NCI-H460 (cell line): ENCODE results near the gene NID2. TPM values are rescaled to one million over a fixed set of nuclear protein-coding genes. Genes with fewer than 3 reads are reported as not detected.
A peak's percentile ranks its signal among the peaks of the same experiment; 100 is the strongest.

Experiments
- DNase-seq: peaks from one replicate; pipeline ENCODE4 v3.0.0-alpha.2; 2016; ENCODE audit warnings: low read depth; ENCODE audit errors: extremely low read depth
- polyA plus RNA-seq: library from polyadenylated mRNA; depleted of rRNA; stranded (reverse); fragments of >200 nt; gene quantifications from 2 replicates; pipeline ENCODE4 v1.2.3, GENCODE V29; 2014; cell fraction: nucleus; rRNA removed
- total RNA-seq: library from RNA; depleted of rRNA; stranded (reverse); fragments of >200 nt; shearing (Covaris generic); gene quantifications from 2 replicates; pipeline ENCODE4 v1.2.3, GENCODE V29; 2014; rRNA removed

NID2 gene
- 63.2 and 66.1 TPM in 2 replicates for total RNA-seq
- polyA plus RNA-seq, result 68.4 and 79.7 TPM in 2 replicates

- DNase-seq, result peak; percentile 80
Measured at GRCh38 chr14:52068615-52069306, at the start of gene NID2. NID2 (minus strand) TSS chr14:52069059; CDS start chr14:52068994, 65 bp downstream.

GRCh38 chr14:52117111-52117832 is 48.4 kb upstream of the NID2 start:
- no peak for DNase-seq

- DNase-seq, result no peak
Measured at GRCh38 chr14:52115286-52115685, 46.4 kb upstream of the NID2 start.

- peak; percentile 60 for DNase-seq
Measured at GRCh38 chr14:52112336-52113018, 43.6 kb upstream of the NID2 start.

- peak; percentile 94 for DNase-seq
Measured at GRCh38 chr14:52111583-52111982, 42.7 kb upstream of the NID2 start.

- DNase-seq, result peak; percentile 68
Measured at GRCh38 chr14:52110441-52111086, 41.7 kb upstream of the NID2 start.

- no peak for DNase-seq
Measured at GRCh38 chr14:52108823-52109222, 40.0 kb upstream of the NID2 start.

GRCh38 chr14:52106840-52107239 is 38.0 kb upstream of the NID2 start:
- no peak for DNase-seq

GRCh38 chr14:52103416-52103815 is 34.6 kb upstream of the NID2 start:
- no peak for DNase-seq

GRCh38 chr14:52095794-52096193 is 26.9 kb upstream of the NID2 start:
- no peak for DNase-seq

GRCh38 chr14:52095336-52095735 is 26.5 kb upstream of the NID2 start:
- DNase-seq, result no peak

- DNase-seq, result no peak
Measured at GRCh38 chr14:52094546-52095271, 25.9 kb upstream of the NID2 start.

GRCh38 chr14:52091928-52092327 is 23.1 kb upstream of the NID2 start:
- no peak for DNase-seq

- DNase-seq, result no peak
Measured at GRCh38 chr14:52090936-52091335, 22.1 kb upstream of the NID2 start.

- DNase-seq, result no peak
Measured at GRCh38 chr14:52089218-52089617, 20.4 kb upstream of the NID2 start.

GRCh38 chr14:52086711-52087110 is 17.9 kb upstream of the NID2 start:
- no peak for DNase-seq

- no peak for DNase-seq
Measured at GRCh38 chr14:52082903-52083302, 14.0 kb upstream of the NID2 start.

- no peak for DNase-seq
Measured at GRCh38 chr14:52081964-52082363, 13.1 kb upstream of the NID2 start.

- peak; percentile 87 for DNase-seq
Measured at GRCh38 chr14:52080808-52081755, 12.2 kb upstream of the NID2 start.
